ENCODE measurements around the gene CERT1. TPM values are rescaled to one million over a fixed set of nuclear protein-coding genes. Genes with fewer than 3 reads are reported as not detected.

Gene CERT1
- total RNA-seq, 3 donors from 2014 or later = 41.4 to 63.4 (median 45.0) TPM

DNA sequence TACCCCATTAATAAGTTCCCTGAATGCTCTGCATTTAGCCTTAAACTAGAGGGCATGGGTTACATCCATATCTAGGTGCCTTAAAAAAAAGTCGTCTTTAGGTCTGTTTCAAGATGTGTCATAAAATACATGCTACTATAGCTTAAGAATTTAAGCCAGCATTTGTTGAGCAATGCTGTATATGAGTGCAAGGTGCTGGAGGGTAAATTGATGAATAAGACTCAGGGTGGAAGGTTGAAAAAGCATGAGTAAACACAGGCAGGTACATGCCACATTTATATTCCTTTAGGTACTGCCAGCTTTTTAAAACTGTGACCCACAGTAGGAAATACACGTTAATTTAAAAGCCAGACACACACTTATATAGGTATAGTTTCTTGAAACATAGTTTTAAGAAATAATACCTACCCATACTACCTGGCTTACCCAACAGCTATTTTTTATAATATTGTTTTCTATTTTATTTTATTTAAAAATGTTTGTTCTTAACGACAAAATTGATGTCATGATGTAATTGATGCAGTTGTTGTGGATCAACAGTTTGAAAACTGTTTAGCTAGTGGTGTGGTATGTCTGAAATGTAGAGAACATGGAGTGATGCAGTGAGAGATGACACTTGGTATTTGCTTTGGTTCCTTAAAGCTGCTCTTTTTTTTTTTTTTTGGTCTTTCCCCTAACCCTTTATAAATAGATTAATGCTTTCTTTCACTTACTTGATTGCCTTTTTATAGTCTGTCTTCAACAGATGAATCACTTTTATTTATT lies 170.5 kb downstream of the CERT1 start:
- ATAC-seq (no peak), DNase-seq (no peak)
- Histone ChIP-seq H3K36me3 (ENCODE audit: low read depth) (peaks cover 4% of the 10 kb centered on the region), H3K9me3 (no peaks in the 10 kb centered on the region), H3K4me1 (ENCODE audit: low read depth) (peaks cover 22% of the 10 kb centered on the region), H3K4me3 (no peak overlapping the region)
- TF ChIP-seq, protein P1, sequence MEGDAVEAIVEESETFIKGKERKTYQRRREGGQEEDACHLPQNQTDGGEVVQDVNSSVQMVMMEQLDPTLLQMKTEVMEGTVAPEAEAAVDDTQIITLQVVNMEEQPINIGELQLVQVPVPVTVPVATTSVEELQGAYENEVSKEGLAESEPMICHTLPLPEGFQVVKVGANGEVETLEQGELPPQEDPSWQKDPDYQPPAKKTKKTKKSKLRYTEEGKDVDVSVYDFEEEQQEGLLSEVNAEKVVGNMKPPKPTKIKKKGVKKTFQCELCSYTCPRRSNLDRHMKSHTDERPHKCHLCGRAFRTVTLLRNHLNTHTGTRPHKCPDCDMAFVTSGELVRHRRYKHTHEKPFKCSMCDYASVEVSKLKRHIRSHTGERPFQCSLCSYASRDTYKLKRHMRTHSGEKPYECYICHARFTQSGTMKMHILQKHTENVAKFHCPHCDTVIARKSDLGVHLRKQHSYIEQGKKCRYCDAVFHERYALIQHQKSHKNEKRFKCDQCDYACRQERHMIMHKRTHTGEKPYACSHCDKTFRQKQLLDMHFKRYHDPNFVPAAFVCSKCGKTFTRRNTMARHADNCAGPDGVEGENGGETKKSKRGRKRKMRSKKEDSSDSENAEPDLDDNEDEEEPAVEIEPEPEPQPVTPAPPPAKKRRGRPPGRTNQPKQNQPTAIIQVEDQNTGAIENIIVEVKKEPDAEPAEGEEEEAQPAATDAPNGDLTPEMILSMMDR (IDR thresholded peaks at IDR 0.05) = no peak
- intact Hi-C loops (cut with DNase I, micrococcal nuclease) = no loop called here

DNA sequence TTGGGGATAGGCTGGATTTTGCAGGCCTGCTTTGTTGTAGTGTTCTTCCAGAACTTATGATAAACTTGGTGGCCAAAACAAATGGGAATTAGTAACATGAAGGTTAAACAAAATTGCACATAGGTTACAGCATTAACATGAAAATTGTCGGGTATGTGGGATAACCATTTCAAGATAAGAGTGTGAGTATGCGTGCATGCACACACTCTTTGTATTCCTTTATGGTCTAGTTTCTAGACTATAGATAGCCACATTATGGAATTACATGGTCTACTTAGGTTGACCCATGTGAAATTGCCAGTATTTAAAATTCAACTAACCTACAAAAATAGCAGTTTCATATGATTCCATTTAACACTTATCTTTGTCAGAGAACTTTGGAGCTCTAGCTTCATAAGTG lies 173.0 kb downstream of the CERT1 start:
- DNase-seq = no peak
- TF ChIP-seq, protein P1 (IDR thresholded peaks at IDR 0.05) = no peak
- intact Hi-C loops (cut with DNase I, micrococcal nuclease) = no loop called here

DNA sequence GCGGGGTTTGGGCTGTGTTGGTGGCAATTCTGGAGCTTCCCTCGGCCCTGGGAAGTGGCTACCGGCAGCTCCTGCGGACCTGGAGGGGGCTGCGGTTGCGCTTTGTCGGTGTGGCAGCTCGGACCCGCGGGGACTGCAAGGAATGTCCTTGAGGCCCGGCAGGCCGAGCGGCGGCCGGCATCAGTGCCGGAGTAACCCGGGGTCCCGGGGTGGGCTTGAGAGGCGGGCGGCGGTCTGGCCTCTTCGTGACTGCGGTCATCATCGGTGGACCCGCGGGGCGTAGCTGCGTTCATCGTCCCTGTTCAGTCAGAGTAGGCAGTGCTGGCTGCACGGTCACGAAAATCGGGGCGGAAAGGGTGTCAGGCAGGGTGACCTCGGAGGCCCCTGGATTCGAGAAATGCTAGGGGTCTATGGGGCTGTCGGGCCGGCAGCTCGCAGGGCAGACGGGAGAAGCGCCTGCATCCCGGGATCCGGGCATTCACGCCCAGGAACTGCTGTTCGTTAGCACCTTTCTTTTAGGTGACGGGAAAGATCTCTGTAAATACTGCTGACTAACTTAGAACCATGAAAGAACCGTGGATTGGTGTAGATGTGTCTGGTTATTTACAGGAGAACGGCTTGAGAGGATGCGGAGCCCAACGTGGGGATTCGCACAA lies 173.9 kb downstream of the CERT1 start:
- Histone ChIP-seq H3K4me1 (ENCODE audit: low read depth) (peaks cover 23% of the 10 kb centered on the region), H3K36me3 (ENCODE audit: low read depth) (peaks cover 4% of the 10 kb centered on the region), H3K9me3 (no peaks in the 10 kb centered on the region), H3K4me3 (peak overlapping the region; percentile 97)
- TF ChIP-seq, protein P1 (IDR thresholded peaks at IDR 0.05) = no peak
- DNase-seq = peak in 1 of 3 donors; percentile 57
- peak; percentile 7 for ATAC-seq
- intact Hi-C loops (cut with DNase I, micrococcal nuclease) = no loop called here

More for the DNA sequence above, 173.0 kb downstream of the CERT1 start:
- Histone ChIP-seq H3K4me1 (ENCODE audit: low read depth) (peaks cover 23% of the 10 kb centered on the region), H3K36me3 (ENCODE audit: low read depth) (peaks cover 4% of the 10 kb centered on the region), H3K4me3 (no peak overlapping the region), H3K9me3 (no peaks in the 10 kb centered on the region)
- no peak for ATAC-seq

DNA sequence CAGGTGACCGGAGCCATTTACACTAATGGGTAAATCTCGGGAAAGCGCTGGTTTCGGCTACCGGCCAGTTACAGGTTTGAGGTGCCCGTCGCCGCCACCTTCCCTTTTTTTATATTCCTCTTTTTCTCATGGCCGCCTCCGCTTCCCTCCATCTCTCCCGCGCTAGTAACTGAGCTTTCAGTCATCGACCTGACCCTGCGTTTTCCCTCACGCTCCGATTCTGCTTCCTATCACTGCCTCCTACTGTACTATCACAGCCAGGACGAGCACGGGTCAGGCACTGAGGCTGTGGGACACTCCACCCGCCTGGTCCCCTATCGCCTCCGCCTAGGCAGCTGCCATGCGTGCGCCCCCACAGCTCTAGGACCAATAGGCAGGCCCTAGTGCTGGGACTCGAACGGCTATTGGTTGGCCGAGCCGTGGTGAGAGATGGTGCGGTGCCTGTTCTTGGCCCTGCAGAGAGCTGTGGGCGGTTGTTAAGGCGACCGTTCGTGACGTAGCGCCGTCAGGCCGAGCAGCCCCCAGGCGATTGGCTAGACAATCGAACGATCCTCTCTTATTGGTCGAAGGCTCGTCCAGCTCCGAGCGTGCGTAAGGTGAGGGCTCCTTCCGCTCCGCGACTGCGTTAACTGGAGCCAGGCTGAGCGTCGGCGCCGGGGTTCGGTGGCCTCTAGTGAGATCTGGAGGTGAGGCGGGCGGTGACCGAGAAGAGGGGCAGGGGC lies 174.7 kb downstream of the CERT1 start, which contains the start of gene HMGCR:
TSS of gene HMGCR (plus strand) at position 606 of the 722 bp plus-strand sequence. CDS start 5,386 bp downstream, outside the sequence.
- intact Hi-C loops (cut with DNase I, micrococcal nuclease) = no loop called here
- DNase-seq (peak; percentile 98 to 99 (median 98)), ATAC-seq (peak; percentile 95)
- Histone ChIP-seq H3K4me1 (ENCODE audit: low read depth) (peaks cover 23% of the 10 kb centered on the region), H3K9me3 (no peaks in the 10 kb centered on the region), H3K4me3 (peak within 1 kb of the TSS; percentile 97), H3K36me3 (ENCODE audit: low read depth) (peaks cover 4% of the 10 kb centered on the region)
- TF ChIP-seq, protein P1 (IDR thresholded peaks at IDR 0.05) = no peak

DNA sequence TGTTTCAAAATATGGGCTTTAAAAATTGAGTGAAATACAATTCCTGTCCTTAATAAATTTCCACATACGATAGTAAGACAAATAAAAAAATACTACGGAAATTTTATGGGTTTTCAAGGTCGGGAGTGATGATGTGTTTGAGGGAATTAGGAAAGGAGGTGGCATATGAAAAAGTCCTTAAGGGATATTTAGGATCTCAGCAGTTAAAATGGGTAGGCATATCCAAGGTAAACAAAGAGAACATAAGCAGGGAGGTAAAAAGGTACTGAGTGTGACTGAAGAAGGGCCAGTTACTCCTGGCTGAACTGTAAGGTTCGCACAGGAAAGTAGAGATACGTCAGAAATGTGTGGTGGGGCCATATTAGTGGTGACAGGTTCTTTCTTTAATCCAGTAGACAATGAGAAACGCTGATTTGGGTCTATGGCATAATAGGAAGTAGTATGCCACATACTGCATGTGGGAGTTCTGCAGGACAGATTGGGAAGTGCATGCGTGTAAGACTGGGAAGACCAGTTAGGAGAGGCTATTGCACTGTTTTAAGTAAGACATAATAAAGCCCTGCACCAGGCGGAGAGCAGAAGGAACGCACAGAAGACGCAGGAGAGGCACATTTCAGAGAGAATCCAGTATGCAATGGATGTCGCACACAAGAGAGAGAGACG lies 175.3 kb downstream of the CERT1 start:
- Histone ChIP-seq H3K36me3 (ENCODE audit: low read depth) (peaks cover 4% of the 10 kb centered on the region), H3K9me3 (no peaks in the 10 kb centered on the region), H3K4me1 (ENCODE audit: low read depth) (peaks cover 23% of the 10 kb centered on the region), H3K4me3 (peak overlapping the region; percentile 97)
- TF ChIP-seq, protein P1 (IDR thresholded peaks at IDR 0.05) = peak; percentile 8
- DNase-seq (peak in 1 of 3 donors; percentile 69), ATAC-seq (peak; percentile 68)
- intact Hi-C loops (cut with DNase I, micrococcal nuclease) = no loop called here

Data from mucosa of descending colon (tissue), 3 donors.